CD8-positive, alpha-beta memory T cell (primary cell): Measurements from ENCODE around the gene FHDC1. TPM values are rescaled to one million over a fixed set of nuclear protein-coding genes. Genes with fewer than 3 reads are reported as not detected.

Experiments used
- CTCF ChIA-PET: fragments of 350-600 bp; sonication (Branson Sonifier 250); formaldehyde crosslinking; loops from one replicate; lab custom pipeline; 2021; ENCODE audit warnings: antibody characterized with exemption; lab: Charles Lee
- POLR2A ChIA-PET: fragments of 350-600 bp; sonication (Branson Sonifier 250); formaldehyde crosslinking; loops from one replicate; lab custom pipeline; 2021; ENCODE audit warnings: antibody characterized with exemption; lab: Charles Lee
- DNase-seq, 5 donors: peaks; one replicate each; pipeline versions ENCODE4 v3.0.0 to v3.0.0-alpha.2; 2020 to 2022; ENCODE audit warnings: mixed read lengths in 1 of 5
- H3K27ac ChIP-seq: one replicate; pipeline ENCODE4 v1.7.0; 2013; ENCODE audit warnings: low read depth, mild to moderate bottlenecking, low read length, moderate library complexity
- H3K27me3 ChIP-seq: 2 replicates; pipeline ENCODE4 v1.7.0; 2013; ENCODE audit warnings: low read length, mild to moderate bottlenecking; ENCODE audit not compliant: insufficient read depth, poor library complexity, severe bottlenecking
- H3K36me3 ChIP-seq: 2 replicates; pipeline ENCODE4 v1.7.0; 2013; ENCODE audit warnings: mild to moderate bottlenecking, low read length, moderate library complexity; ENCODE audit not compliant: insufficient read depth
- H3K4me1 ChIP-seq: 2 replicates; pipeline ENCODE4 v1.7.0; 2013; ENCODE audit warnings: mild to moderate bottlenecking, low read length, moderate library complexity; ENCODE audit not compliant: insufficient read depth
- H3K4me3 ChIP-seq: 2 replicates; pipeline ENCODE4 v1.7.0; 2013; ENCODE audit warnings: mild to moderate bottlenecking, low read length
- H3K9me3 ChIP-seq: 2 replicates; pipeline ENCODE4 v1.7.0; 2013; ENCODE audit warnings: mild to moderate bottlenecking, low read length
- H3K27ac Mint-ChIP-seq, 8 donors: one replicate each; pipeline ENCODE4 v1.8.0; 2020 to 2021; ENCODE audit warnings: mixed read lengths in 8 of 8, mild to moderate bottlenecking in 6 of 8, inconsistent platforms in 3 of 8, moderate library complexity in 3 of 8
- H3K27me3 Mint-ChIP-seq, 2 donors: one replicate each; pipeline ENCODE4 v1.8.0; 2020 to 2021; ENCODE audit warnings: mixed read lengths in 2 of 2, mild to moderate bottlenecking in 1 of 2, moderate library complexity in 1 of 2
- H3K36me3 Mint-ChIP-seq, 3 donors: one replicate each; pipeline ENCODE4 v1.8.0; 2020 to 2021; ENCODE audit warnings: mixed read lengths in 3 of 3, inconsistent platforms in 1 of 3, mild to moderate bottlenecking in 1 of 3
- H3K4me1 Mint-ChIP-seq, 3 donors: one replicate each; pipeline ENCODE4 v1.8.0; 2020 to 2021; ENCODE audit warnings: mixed read lengths in 3 of 3, inconsistent platforms in 1 of 3, mild to moderate bottlenecking in 1 of 3
- H3K4me3 Mint-ChIP-seq, 7 donors: one replicate each; pipeline ENCODE4 v1.8.0; 2020 to 2021; ENCODE audit warnings: mixed read lengths in 7 of 7, mild to moderate bottlenecking in 6 of 7, moderate library complexity in 4 of 7, inconsistent platforms in 2 of 7
- H3K9me3 Mint-ChIP-seq, 5 donors: one replicate each; pipeline ENCODE4 v1.8.0; 2020 to 2022; ENCODE audit warnings: mixed read lengths in 5 of 5, mild to moderate bottlenecking in 3 of 5, moderate library complexity in 2 of 5, inconsistent platforms in 1 of 5
- polyA plus RNA-seq: library from polyadenylated mRNA; unstranded; fragments of 300-500 nt; fragmentation: Illumina TruSeq; gene quantifications from one replicate; pipeline ENCODE4 v1.2.3, GENCODE V29; 2021
- total RNA-seq, 2 experiments: library from RNA; stranded (reverse); gene quantifications; one replicate each; pipeline ENCODE4 v1.2.3, GENCODE V29; 2021

Gene FHDC1
- total and polyA plus RNA-seq, 3 experiments from 2014 or later, result 0.04 TPM; not detected in 1

GRCh38 chr4:152900395-152900794 lies 35.7 kb upstream of the FHDC1 start:
- H3K36me3 Mint-ChIP-seq, result peaks cover 9 to 25% (median 11%) of the 10 kb centered on the region in 3 donors
- no peaks in the 10 kb centered on the region for H3K36me3 ChIP-seq
- no peaks in the 10 kb centered on the region for H3K9me3 Mint-ChIP-seq
- H3K4me1 ChIP-seq, result no peaks in the 10 kb centered on the region
- no peak for DNase-seq
- no peaks in the 10 kb centered on the region for H3K9me3 ChIP-seq
- H3K4me1 Mint-ChIP-seq, result no peaks in the 10 kb centered on the region
- ChIA-PET CTCF (no interaction called here), POLR2A (no interaction called here)
- no peak overlapping the region for H3K27ac ChIP-seq
- H3K27me3 ChIP-seq, result no peaks in the 10 kb centered on the region
- no peaks in the 10 kb centered on the region for H3K27me3 Mint-ChIP-seq
- H3K4me3 Mint-ChIP-seq, result no peak overlapping the region
- no peak overlapping the region for H3K4me3 ChIP-seq
- H3K27ac Mint-ChIP-seq, result no peak overlapping the region

DNA sequence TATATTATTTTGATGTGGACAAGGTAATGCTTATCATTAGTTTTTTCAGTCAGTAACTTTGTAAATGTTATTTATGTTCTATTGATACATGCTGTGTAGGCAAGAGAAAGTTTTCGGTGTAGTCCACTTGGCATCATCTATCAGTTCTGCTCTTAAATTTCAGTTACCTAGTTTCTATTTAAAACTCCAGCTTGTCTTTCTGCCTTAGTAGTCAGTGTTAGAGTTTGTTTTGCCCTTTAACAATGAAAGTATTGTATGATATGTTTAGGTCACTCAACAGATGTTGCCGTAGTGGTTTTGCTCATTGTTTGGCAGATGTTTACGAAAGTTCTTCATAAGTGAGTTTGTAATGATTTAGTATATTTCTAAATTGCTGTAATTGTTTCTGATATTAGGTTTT lies 34.9 kb upstream of the FHDC1 start:
- no peaks in the 10 kb centered on the region for H3K27me3 ChIP-seq
- CTCF ChIA-PET, result no interaction called here

GRCh38 chr4:152903658-152904057 lies 32.5 kb upstream of the FHDC1 start:
- Mint-ChIP-seq H3K27me3 (no peaks in the 10 kb centered on the region), H3K27ac (no peak overlapping the region), H3K4me3 (no peak overlapping the region), H3K4me1 (no peaks in the 10 kb centered on the region), H3K36me3 (peaks cover 19 to 31% (median 24%) of the 10 kb centered on the region in 3 donors), H3K9me3 (no peaks in the 10 kb centered on the region)
- POLR2A ChIA-PET, result no interaction called here
- Histone ChIP-seq H3K4me1 (no peaks in the 10 kb centered on the region), H3K36me3 (no peaks in the 10 kb centered on the region), H3K27me3 (no peaks in the 10 kb centered on the region), H3K9me3 (no peaks in the 10 kb centered on the region), H3K27ac (no peak overlapping the region), H3K4me3 (no peak overlapping the region)
- DNase-seq, result no peak
- CTCF ChIA-PET, result interaction anchor here (1.5 kb wide), 1 partner anchor 224 kb away, joined by 3 read pairs; no protein-coding TSS in a partner anchor

More for the DNA sequence above, 34.9 kb upstream of the FHDC1 start:
- POLR2A ChIA-PET, result no interaction called here
- Mint-ChIP-seq H3K4me3 (no peak overlapping the region), H3K27ac (no peak overlapping the region), H3K9me3 (no peaks in the 10 kb centered on the region), H3K4me1 (no peaks in the 10 kb centered on the region), H3K36me3 (peaks cover 11 to 28% (median 13%) of the 10 kb centered on the region in 3 donors), H3K27me3 (no peaks in the 10 kb centered on the region)
- no peaks in the 10 kb centered on the region for H3K36me3 ChIP-seq
- no peak overlapping the region for H3K27ac ChIP-seq
- no peaks in the 10 kb centered on the region for H3K9me3 ChIP-seq
- DNase-seq, result no peak
- no peaks in the 10 kb centered on the region for H3K4me1 ChIP-seq
- H3K4me3 ChIP-seq, result no peak overlapping the region

- no peaks in the 10 kb centered on the region for H3K27me3 Mint-ChIP-seq
- no peak for DNase-seq
- no peaks in the 10 kb centered on the region for H3K9me3 Mint-ChIP-seq
- H3K36me3 ChIP-seq, result peaks cover 4% of the 10 kb centered on the region
- POLR2A ChIA-PET, result no interaction called here
- H3K27me3 ChIP-seq, result no peaks in the 10 kb centered on the region
- H3K4me3 Mint-ChIP-seq, result no peak overlapping the region
- no peaks in the 10 kb centered on the region for H3K9me3 ChIP-seq
- H3K27ac ChIP-seq, result no peak overlapping the region
- H3K4me1 Mint-ChIP-seq, result no peaks in the 10 kb centered on the region
- peaks cover 20 to 38% (median 24%) of the 10 kb centered on the region in 3 donors for H3K36me3 Mint-ChIP-seq
- H3K4me3 ChIP-seq, result no peak overlapping the region
- CTCF ChIA-PET, result no interaction called here
- H3K4me1 ChIP-seq, result no peaks in the 10 kb centered on the region
- no peak overlapping the region for H3K27ac Mint-ChIP-seq
Observed at GRCh38 chr4:152909901-152910300, 26.2 kb upstream of the FHDC1 start.

GRCh38 chr4:152910521-152910920 lies 25.6 kb upstream of the FHDC1 start:
- Histone ChIP-seq H3K36me3 (peaks cover 4% of the 10 kb centered on the region), H3K4me1 (no peaks in the 10 kb centered on the region), H3K27me3 (no peaks in the 10 kb centered on the region), H3K9me3 (no peaks in the 10 kb centered on the region), H3K4me3 (no peak overlapping the region), H3K27ac (no peak overlapping the region)
- Mint-ChIP-seq H3K4me3 (no peak overlapping the region), H3K36me3 (peaks cover 20 to 37% (median 22%) of the 10 kb centered on the region in 3 donors), H3K27me3 (no peaks in the 10 kb centered on the region), H3K4me1 (no peaks in the 10 kb centered on the region), H3K27ac (no peak overlapping the region), H3K9me3 (no peaks in the 10 kb centered on the region)
- ChIA-PET CTCF (no interaction called here), POLR2A (no interaction called here)
- DNase-seq, result no peak

DNA sequence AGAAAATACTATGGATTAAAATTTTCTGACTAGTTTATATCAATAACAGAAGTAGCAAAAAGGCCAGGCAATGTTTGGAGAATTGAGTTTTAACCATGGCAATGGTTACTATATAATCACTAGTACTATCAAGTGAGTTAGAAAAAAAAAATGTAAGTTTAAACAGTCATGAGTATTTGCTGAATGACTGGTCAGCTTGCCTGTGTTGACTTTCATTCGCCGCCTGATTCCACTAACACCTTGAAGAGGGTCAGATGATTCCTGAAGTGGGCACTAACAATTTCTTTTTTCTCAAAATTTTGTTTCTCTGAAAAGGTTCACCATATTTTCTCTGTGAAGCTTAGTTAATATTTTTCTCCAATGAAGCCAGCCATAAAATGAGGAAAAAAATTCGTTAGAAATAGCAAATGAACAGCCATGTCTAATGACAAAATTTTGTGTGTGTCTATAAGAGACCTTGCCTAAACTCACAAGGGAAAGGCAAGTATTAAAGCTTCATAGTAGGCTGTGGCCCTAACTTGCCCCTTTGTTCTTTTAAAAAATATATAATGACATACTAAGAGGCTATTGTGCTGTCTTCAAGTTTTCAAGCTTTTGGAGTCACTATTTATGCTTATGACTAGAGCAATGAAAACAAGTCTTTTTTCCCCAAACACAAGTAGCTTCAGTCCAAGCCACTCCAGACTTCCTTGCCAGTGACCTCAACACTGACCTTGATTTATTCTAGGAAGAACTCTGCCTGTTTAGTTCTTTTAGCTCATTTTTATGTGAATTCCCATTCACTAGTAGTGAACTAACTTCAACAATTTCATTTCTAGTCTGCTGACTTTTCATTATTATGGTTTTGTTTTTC lies 18.4 kb upstream of the FHDC1 start:
- Mint-ChIP-seq H3K4me3 (no peak overlapping the region), H3K27me3 (peaks cover 0 to 2% of the 10 kb centered on the region in 2 donors), H3K4me1 (no peaks in the 10 kb centered on the region), H3K27ac (no peak overlapping the region), H3K36me3 (peaks cover 7 to 20% (median 11%) of the 10 kb centered on the region in 3 donors), H3K9me3 (peaks cover 4 to 24% (median 20%) of the 10 kb centered on the region in 5 donors)
- POLR2A ChIA-PET, result no interaction called here
- no peaks in the 10 kb centered on the region for H3K36me3 ChIP-seq
- no peak for DNase-seq
- H3K27ac ChIP-seq, result no peak overlapping the region
- no peak overlapping the region for H3K4me3 ChIP-seq
- CTCF ChIA-PET, result no interaction called here
- H3K9me3 ChIP-seq, result no peaks in the 10 kb centered on the region
- H3K4me1 ChIP-seq, result no peaks in the 10 kb centered on the region
- H3K27me3 ChIP-seq, result no peaks in the 10 kb centered on the region

DNA sequence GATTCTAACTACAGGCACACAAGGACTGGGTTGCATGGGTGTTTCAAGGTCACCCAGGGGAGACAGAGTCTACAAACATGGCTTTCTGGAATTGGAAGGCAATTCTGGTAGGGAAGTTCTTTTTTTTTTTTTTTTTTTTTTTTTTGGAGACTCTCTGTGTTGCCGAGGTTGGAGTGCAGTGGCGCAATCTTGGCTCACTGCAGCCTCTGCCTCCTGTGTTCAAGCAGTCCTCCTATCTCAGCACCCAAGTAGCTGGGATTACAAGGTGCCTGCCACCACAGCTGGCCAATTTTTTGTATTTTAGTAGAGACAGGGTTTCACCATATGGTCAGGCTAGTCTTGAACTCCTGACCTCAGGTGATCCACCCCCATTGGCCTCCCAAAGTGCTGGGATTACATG lies 16.3 kb upstream of the FHDC1 start:
- Mint-ChIP-seq H3K9me3 (peaks cover 4 to 24% (median 20%) of the 10 kb centered on the region in 5 donors), H3K27ac (no peak overlapping the region), H3K4me3 (no peak overlapping the region), H3K27me3 (peaks cover 0 to 3% of the 10 kb centered on the region in 2 donors), H3K4me1 (no peaks in the 10 kb centered on the region), H3K36me3 (peaks cover 7 to 20% (median 11%) of the 10 kb centered on the region in 3 donors)
- no peaks in the 10 kb centered on the region for H3K4me1 ChIP-seq
- no peaks in the 10 kb centered on the region for H3K9me3 ChIP-seq
- H3K27me3 ChIP-seq, result no peaks in the 10 kb centered on the region
- ChIA-PET CTCF (no interaction called here), POLR2A (no interaction called here)
- no peaks in the 10 kb centered on the region for H3K36me3 ChIP-seq
- no peak overlapping the region for H3K4me3 ChIP-seq
- no peak overlapping the region for H3K27ac ChIP-seq
- no peak for DNase-seq

GRCh38 chr4:152920768-152921167 lies 15.4 kb upstream of the FHDC1 start:
- Mint-ChIP-seq H3K36me3 (peaks cover 8 to 20% (median 11%) of the 10 kb centered on the region in 3 donors), H3K27ac (no peak overlapping the region), H3K4me1 (no peaks in the 10 kb centered on the region), H3K4me3 (no peak overlapping the region), H3K27me3 (peaks cover 0 to 3% of the 10 kb centered on the region in 2 donors), H3K9me3 (peaks cover 4 to 24% (median 20%) of the 10 kb centered on the region in 5 donors)
- Histone ChIP-seq H3K36me3 (no peaks in the 10 kb centered on the region), H3K27ac (no peak overlapping the region), H3K9me3 (no peaks in the 10 kb centered on the region), H3K4me3 (no peak overlapping the region), H3K4me1 (no peaks in the 10 kb centered on the region), H3K27me3 (no peaks in the 10 kb centered on the region)
- POLR2A ChIA-PET, result no interaction called here
- CTCF ChIA-PET, result no interaction called here
- no peak for DNase-seq
